PC-3 (cell line): ENCODE measurements around the gene PTGIR. TPM values are rescaled to one million over a fixed set of nuclear protein-coding genes. Genes with fewer than 3 reads are reported as not detected.

Experiments used
- ATAC-seq: fragments of 200-7000 bp; cut with Tn5 transposase; 2 replicates; pipeline ENCODE4 v1.9.1; 2020; ENCODE audit warnings: mild to moderate bottlenecking, moderate library complexity
- BruUV-seq: library from RNA; stranded (reverse); fragments of 400-500 nt; replicated peaks from 2 replicates; lab custom pipeline; 2021; lab: Mats Ljungman, UMichigan
- CTCF ChIA-PET: fragments of 300-600 bp; sonication (Branson Sonifier 250); formaldehyde crosslinking; loops from one replicate; lab custom pipeline; 2022; ENCODE audit warnings: antibody characterized with exemption; lab: Charles Lee
- POLR2A ChIA-PET: fragments of 300-600 bp; sonication (Branson Sonifier 250); formaldehyde crosslinking; loops from one replicate; lab custom pipeline; 2022; ENCODE audit warnings: antibody characterized with exemption; ENCODE audit not compliant: unreplicated experiment; lab: Charles Lee
- DNase-seq: peaks from one replicate; pipeline ENCODE4 v3.0.0-alpha.2; 2015
- H2AFZ ChIP-seq: fragments of 300-600 bp; sonication (generic); 2 replicates; pipeline ENCODE4 v1.6.0; 2016; ENCODE audit warnings: antibody characterized with exemption, low read length
- H3F3A ChIP-seq: fragments of 300-600 bp; sonication (generic); one replicate; pipeline ENCODE4 v1.6.0; 2017; ENCODE audit warnings: antibody characterized with exemption, low read length, control low read depth, mild to moderate bottlenecking; ENCODE audit not compliant: unreplicated experiment
- H3K27ac ChIP-seq: fragments of 300-600 bp; sonication (generic); 2 replicates; pipeline ENCODE4 v1.5.1; 2016; ENCODE audit warnings: mild to moderate bottlenecking, low read length
- H3K27me3 ChIP-seq: fragments of 300-600 bp; sonication (generic); 2 replicates; pipeline ENCODE4 v1.6.1; 2016; ENCODE audit warnings: low read length, mixed read lengths
- H3K36me3 ChIP-seq: fragments of 300-600 bp; sonication (generic); 2 replicates; pipeline ENCODE4 v1.6.1; 2016; ENCODE audit warnings: low read depth, mixed run types, low read length, mixed read lengths
- H3K4me1 ChIP-seq: fragments of 300-600 bp; sonication (generic); 2 replicates; pipeline ENCODE4 v1.5.1; 2016; ENCODE audit warnings: low read length; ENCODE audit not compliant: insufficient read depth
- H3K4me2 ChIP-seq: fragments of 300-600 bp; sonication (generic); 2 replicates; pipeline ENCODE4 v1.6.0; 2016; ENCODE audit warnings: low read length
- H3K4me3 ChIP-seq: fragments of 300-600 bp; sonication (generic); 2 replicates; pipeline ENCODE4 v1.5.1; 2016; ENCODE audit warnings: mild to moderate bottlenecking, low read length, mixed read lengths
- H3K79me2 ChIP-seq: fragments of 300-600 bp; sonication (generic); 2 replicates; pipeline ENCODE4 v1.6.1; 2017; ENCODE audit warnings: low read length, mixed read lengths
- H3K9ac ChIP-seq: fragments of 300-600 bp; sonication (generic); 2 replicates; pipeline ENCODE4 v1.6.0; 2016; ENCODE audit warnings: mild to moderate bottlenecking, low read length
- H3K9me2 ChIP-seq: fragments of 300-600 bp; sonication (generic); replicated peaks from 2 replicates; pipeline ENCODE4 v1.6.1; 2016; ENCODE audit warnings: mixed run types, low read length, mixed read lengths
- H3K9me3 ChIP-seq: fragments of 300-600 bp; sonication (generic); 2 replicates; pipeline ENCODE4 v1.6.1; 2016; ENCODE audit warnings: low read length, mixed read lengths
- H4K20me1 ChIP-seq: fragments of 300-600 bp; sonication (generic); 2 replicates; pipeline ENCODE4 v1.6.1; 2016; ENCODE audit warnings: low read length, mixed read lengths
- CTCF ChIP-seq: fragments of 300-600 bp; sonication (generic); conservative IDR thresholded peaks from 2 replicates; pipeline ENCODE4 v1.5.1; 2017; ENCODE audit warnings: antibody characterized with exemption, low read depth, mild to moderate bottlenecking, low read length
- EZH2 ChIP-seq: fragments of 300-600 bp; sonication (generic); IDR thresholded peaks from one replicate; pipeline ENCODE4 v1.6.1; 2017; ENCODE audit warnings: antibody characterized with exemption, mild to moderate bottlenecking, low read length; ENCODE audit not compliant: unreplicated experiment
- EZH2phosphoT487 ChIP-seq: fragments of 300-600 bp; sonication (generic); IDR thresholded peaks from 2 replicates; pipeline ENCODE4 v1.6.1; 2018; ENCODE audit warnings: mild to moderate bottlenecking, antibody characterized with exemption, low read length, borderline replicate concordance
- intact Hi-C: fragments of 100-400 bp; cut with micrococcal nuclease; formaldehyde crosslinking; loops from 2 replicates; pipeline ENCODE4 v1.9.0; 2023
- total RNA-seq: library from RNA; depleted of rRNA; stranded (reverse); fragments of >200 nt; gene quantifications from 2 replicates; pipeline ENCODE4 v1.2.3, GENCODE V29; 2014

The PTGIR gene
- total RNA-seq, 1 experiment from 2014 or later: not detected

DNA sequence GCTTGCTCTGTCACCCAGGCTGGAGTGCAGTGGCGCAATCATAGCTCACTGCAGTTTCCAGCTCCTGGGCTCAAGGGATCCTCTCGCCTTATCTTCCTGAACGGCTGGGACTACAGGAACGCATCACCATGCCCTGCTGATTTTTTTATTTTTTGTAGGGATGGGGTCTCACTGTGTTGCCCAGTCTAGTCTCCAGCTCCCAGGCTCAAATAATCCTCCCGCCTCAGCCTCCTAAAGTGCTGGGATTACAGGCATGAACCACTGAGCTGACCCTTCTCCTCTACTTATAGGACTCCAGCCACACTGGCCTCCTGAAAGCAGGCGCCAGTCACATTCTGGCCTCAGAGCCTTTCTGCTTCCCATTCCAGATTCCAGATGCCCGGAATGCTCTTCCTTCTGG is 25.6 kb upstream of the PTGIR start:
- H3K79me2 ChIP-seq: no peaks in the 10 kb centered on the region
- ATAC-seq (no peak), DNase-seq (no peak)
- H3F3A ChIP-seq: no peaks in the 10 kb centered on the region
- no peak overlapping the region for H3K4me3 ChIP-seq
- POLR2A ChIA-PET: no interaction called here
- no peak overlapping the region for H3K4me2 ChIP-seq
- no peak overlapping the region for H3K9ac ChIP-seq
- CTCF ChIA-PET: interaction anchor here (0.6 kb wide), 1 partner anchor 162 kb away, joined by 3 read pairs; no protein-coding TSS in a partner anchor
- no peaks in the 10 kb centered on the region for H3K9me2 ChIP-seq
- no peaks in the 10 kb centered on the region for H3K4me1 ChIP-seq
- TF ChIP-seq EZH2 (no peak), EZH2phosphoT487 (no peak), CTCF (no peak)
- H3K27ac ChIP-seq: no peak overlapping the region
- H3K27me3 ChIP-seq: no peaks in the 10 kb centered on the region
- no peaks in the 10 kb centered on the region for H3K9me3 ChIP-seq
- H4K20me1 ChIP-seq: no peaks in the 10 kb centered on the region
- BruUV-seq: no TSS peak
- intact Hi-C loops: no loop called here
- no peaks in the 10 kb centered on the region for H3K36me3 ChIP-seq
- H2AFZ ChIP-seq: no peak overlapping the region

GRCh38 chr19:46648961-46649960 is 24.4 kb upstream of the PTGIR start:
- CTCF ChIA-PET: no interaction called here
- no peaks in the 10 kb centered on the region for H3K27me3 ChIP-seq

More at GRCh38 chr19:46648961-46649960, 24.4 kb upstream of the PTGIR start:
- Histone ChIP-seq H3K27ac (no peak overlapping the region), H3F3A (no peaks in the 10 kb centered on the region), H3K4me2 (no peak overlapping the region), H3K9me3 (no peaks in the 10 kb centered on the region), H3K36me3 (no peaks in the 10 kb centered on the region), H3K9me2 (no peaks in the 10 kb centered on the region), H3K79me2 (no peaks in the 10 kb centered on the region), H3K4me3 (no peak overlapping the region), H3K9ac (no peak overlapping the region), H4K20me1 (no peaks in the 10 kb centered on the region), H2AFZ (no peak overlapping the region), H3K4me1 (no peaks in the 10 kb centered on the region)
- POLR2A ChIA-PET: no interaction called here
- BruUV-seq: no TSS peak
- intact Hi-C loops: no loop called here
- ATAC-seq: no peak
- no peak for DNase-seq
- TF ChIP-seq EZH2: no peak
- TF ChIP-seq CTCF: no peak
- no peak for TF ChIP-seq EZH2phosphoT487
